SHP77 treated with DMSO at 0.1 percent for 48 hours (cell line): ENCODE results near the gene MALT1.
"Not testable (repeated sequence)": the region's sequence is repeated elsewhere in the genome, so short reads cannot be mapped to it uniquely, and the experiment has no call there.

ENCODE experiments used
- DNase-seq: peaks from one replicate; lab custom pipeline; 2025; lab: John Stamatoyannopoulos, UW

Gene MALT1

GRCh38 chr18:58772161-58772560 is 100.9 kb downstream of the MALT1 start:
- no peak for DNase-seq

GRCh38 chr18:58776084-58776483 is 104.8 kb downstream of the MALT1 start:
- no peak for DNase-seq

- DNase-seq: not testable (repeated sequence)
Measured at GRCh38 chr18:58776541-58776940, 105.3 kb downstream of the MALT1 start.

GRCh38 chr18:58777471-58777870 is 106.2 kb downstream of the MALT1 start:
- DNase-seq: no peak

- no peak for DNase-seq
Measured at GRCh38 chr18:58779529-58779928, 108.3 kb downstream of the MALT1 start.

- DNase-seq: no peak
Measured at GRCh38 chr18:58780045-58780444, 108.8 kb downstream of the MALT1 start.

- DNase-seq: peak; percentile 68
Measured at GRCh38 chr18:58781627-58782194, 110.4 kb downstream of the MALT1 start.

GRCh38 chr18:58784601-58785137 is 113.4 kb downstream of the MALT1 start:
- DNase-seq: no peak

- no peak for DNase-seq
Measured at GRCh38 chr18:58785171-58785805, 114.0 kb downstream of the MALT1 start.

- DNase-seq: no peak
Measured at GRCh38 chr18:58785870-58786269, 114.6 kb downstream of the MALT1 start.

GRCh38 chr18:58787536-58788149 is 116.4 kb downstream of the MALT1 start:
- no peak for DNase-seq

- DNase-seq: no peak
Measured at GRCh38 chr18:58788470-58788869, 117.2 kb downstream of the MALT1 start.

GRCh38 chr18:58788971-58789875 is 118.0 kb downstream of the MALT1 start:
- no peak for DNase-seq

GRCh38 chr18:58789876-58790240 is 118.6 kb downstream of the MALT1 start:
- DNase-seq: no peak

GRCh38 chr18:58792086-58792485 is 120.8 kb downstream of the MALT1 start:
- DNase-seq: no peak

GRCh38 chr18:58793361-58793760 is 122.1 kb downstream of the MALT1 start:
- no peak for DNase-seq

GRCh38 chr18:58796220-58796619 is 125.0 kb downstream of the MALT1 start:
- DNase-seq: no peak

GRCh38 chr18:58800582-58800981 is 129.3 kb downstream of the MALT1 start:
- DNase-seq: no peak

- DNase-seq: no peak
Measured at GRCh38 chr18:58802959-58803358, 131.7 kb downstream of the MALT1 start.

GRCh38 chr18:58803978-58804377 is 132.7 kb downstream of the MALT1 start:
- no peak for DNase-seq
